Measurements from ENCODE around the gene CCDC141. TPM values are rescaled to one million over a fixed set of nuclear protein-coding genes. Genes with fewer than 3 reads are reported as not detected.

The CCDC141 gene
- total and polyA plus RNA-seq, 2 experiments from 2014 or later, result 11.7 to 13.4 TPM

- Histone ChIP-seq H3K79me2 (replicated peaks; ENCODE audit: insufficient read depth) (no peaks in the 10 kb centered on the region), H3K4me2 (no peak overlapping the region), H4K20me1 (replicated peaks; ENCODE audit: insufficient read depth) (no peaks in the 10 kb centered on the region), H3K4me3 (no peak overlapping the region), H3F3A (replicated peaks; ENCODE audit: low read depth) (no peaks in the 10 kb centered on the region), H3K9me2 (ENCODE audit: insufficient read depth) (no peaks in the 10 kb centered on the region), H3K4me1 (ENCODE audit: insufficient read depth) (no peaks in the 10 kb centered on the region), H3K27ac (ENCODE audit: low read depth) (no peak overlapping the region), H3K27me3 (ENCODE audit: insufficient read depth) (no peaks in the 10 kb centered on the region), H3K36me3 (ENCODE audit: insufficient read depth) (no peaks in the 10 kb centered on the region), H2AFZ (no peak overlapping the region)
- DNase-seq (ENCODE audit: low spot score) (no peak), ATAC-seq (no peak)
- no peak overlapping the region for H3K27ac Mint-ChIP-seq
- no peak overlapping the region for H3K4me3 Mint-ChIP-seq
- peaks cover 11% of the 10 kb centered on the region; the same call in 2 of the 3 replicates for H3K4me1 Mint-ChIP-seq
- TF ChIP-seq STAT1 (IDR thresholded peaks at IDR 0.05; ENCODE audit: unreplicated experiment) (no peak), ZNF331 (CRISPR knock-in tag; IDR thresholded peaks at IDR 0.05; ENCODE audit: low read depth) (no peak), JUNB (IDR thresholded peaks at IDR 0.05; ENCODE audit: unreplicated experiment) (no peak), EZH2phosphoT487 (IDR thresholded peaks at IDR 0.05; ENCODE audit: unreplicated experiment) (no peak), ZNF114 (CRISPR knock-in tag; IDR thresholded peaks at IDR 0.05) (no peak), CREB1 (CRISPR knock-in tag; IDR thresholded peaks at IDR 0.05; ENCODE audit: low read depth) (no peak), NANOG (IDR thresholded peaks at IDR 0.05; ENCODE audit: borderline replicate concordance) (no peak)
- TF ChIP-seq, protein P1, sequence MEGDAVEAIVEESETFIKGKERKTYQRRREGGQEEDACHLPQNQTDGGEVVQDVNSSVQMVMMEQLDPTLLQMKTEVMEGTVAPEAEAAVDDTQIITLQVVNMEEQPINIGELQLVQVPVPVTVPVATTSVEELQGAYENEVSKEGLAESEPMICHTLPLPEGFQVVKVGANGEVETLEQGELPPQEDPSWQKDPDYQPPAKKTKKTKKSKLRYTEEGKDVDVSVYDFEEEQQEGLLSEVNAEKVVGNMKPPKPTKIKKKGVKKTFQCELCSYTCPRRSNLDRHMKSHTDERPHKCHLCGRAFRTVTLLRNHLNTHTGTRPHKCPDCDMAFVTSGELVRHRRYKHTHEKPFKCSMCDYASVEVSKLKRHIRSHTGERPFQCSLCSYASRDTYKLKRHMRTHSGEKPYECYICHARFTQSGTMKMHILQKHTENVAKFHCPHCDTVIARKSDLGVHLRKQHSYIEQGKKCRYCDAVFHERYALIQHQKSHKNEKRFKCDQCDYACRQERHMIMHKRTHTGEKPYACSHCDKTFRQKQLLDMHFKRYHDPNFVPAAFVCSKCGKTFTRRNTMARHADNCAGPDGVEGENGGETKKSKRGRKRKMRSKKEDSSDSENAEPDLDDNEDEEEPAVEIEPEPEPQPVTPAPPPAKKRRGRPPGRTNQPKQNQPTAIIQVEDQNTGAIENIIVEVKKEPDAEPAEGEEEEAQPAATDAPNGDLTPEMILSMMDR (conservative IDR thresholded peaks at IDR 0.05; ENCODE audit: low read depth in 2 of 2), result no peak
- TF ChIP-seq, protein P2, sequence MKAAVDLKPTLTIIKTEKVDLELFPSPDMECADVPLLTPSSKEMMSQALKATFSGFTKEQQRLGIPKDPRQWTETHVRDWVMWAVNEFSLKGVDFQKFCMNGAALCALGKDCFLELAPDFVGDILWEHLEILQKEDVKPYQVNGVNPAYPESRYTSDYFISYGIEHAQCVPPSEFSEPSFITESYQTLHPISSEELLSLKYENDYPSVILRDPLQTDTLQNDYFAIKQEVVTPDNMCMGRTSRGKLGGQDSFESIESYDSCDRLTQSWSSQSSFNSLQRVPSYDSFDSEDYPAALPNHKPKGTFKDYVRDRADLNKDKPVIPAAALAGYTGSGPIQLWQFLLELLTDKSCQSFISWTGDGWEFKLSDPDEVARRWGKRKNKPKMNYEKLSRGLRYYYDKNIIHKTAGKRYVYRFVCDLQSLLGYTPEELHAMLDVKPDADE (IDR thresholded peaks at IDR 0.05), result no peak
- H3K9me3 Mint-ChIP-seq, result no peaks in the 10 kb centered on the region
- H3K27me3 Mint-ChIP-seq (ENCODE audit: insufficient read depth, low read depth, poor library complexity), result peaks cover 3% of the 10 kb centered on the region
- H3K36me3 Mint-ChIP-seq (ENCODE audit: low read depth), result no peaks in the 10 kb centered on the region; the same call in 2 of the 3 replicates
These were observed 222.0 kb downstream of the CCDC141 start for GRCh38 chr2:178827739-178828485.

DNA sequence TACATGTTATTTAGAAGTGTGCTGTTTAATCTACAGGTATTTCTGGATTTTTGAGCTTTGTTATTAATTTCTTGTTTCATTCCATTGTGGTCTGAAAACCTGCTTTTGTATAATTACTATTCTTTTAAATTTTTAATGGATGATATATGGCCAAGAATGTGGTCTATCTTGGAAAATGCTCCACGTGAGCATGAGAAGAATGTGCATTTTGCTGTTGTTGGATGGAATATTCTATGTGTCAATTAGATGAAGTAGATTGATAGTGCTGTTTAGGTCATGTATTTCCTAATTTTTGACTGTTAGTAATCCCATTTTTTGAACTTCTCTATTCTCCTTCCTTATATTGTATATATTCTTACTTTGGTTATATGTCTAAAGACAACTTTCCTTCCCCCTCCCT, 222.8 kb downstream of the CCDC141 start:
- Histone ChIP-seq H3K27ac (ENCODE audit: low read depth) (no peak overlapping the region), H3F3A (replicated peaks; ENCODE audit: low read depth) (no peaks in the 10 kb centered on the region), H3K36me3 (ENCODE audit: insufficient read depth) (no peaks in the 10 kb centered on the region), H3K9me2 (ENCODE audit: insufficient read depth) (no peaks in the 10 kb centered on the region), H3K4me2 (no peak overlapping the region), H4K20me1 (replicated peaks; ENCODE audit: insufficient read depth) (no peaks in the 10 kb centered on the region), H3K79me2 (replicated peaks; ENCODE audit: insufficient read depth) (no peaks in the 10 kb centered on the region), H2AFZ (no peak overlapping the region), H3K27me3 (ENCODE audit: insufficient read depth) (no peaks in the 10 kb centered on the region), H3K4me1 (ENCODE audit: insufficient read depth) (no peaks in the 10 kb centered on the region), H3K4me3 (no peak overlapping the region)
- H3K27ac Mint-ChIP-seq, result no peak overlapping the region
- no peak overlapping the region for H3K4me3 Mint-ChIP-seq
- peaks cover 11% of the 10 kb centered on the region; the same call in 2 of the 3 replicates for H3K4me1 Mint-ChIP-seq
- no peaks in the 10 kb centered on the region; the same call in 2 of the 3 replicates for H3K36me3 Mint-ChIP-seq (ENCODE audit: low read depth)
- no peak for ATAC-seq
- no peak for DNase-seq (ENCODE audit: low spot score)
- H3K27me3 Mint-ChIP-seq (ENCODE audit: insufficient read depth, low read depth, poor library complexity), result peaks cover 3% of the 10 kb centered on the region
- H3K9me3 Mint-ChIP-seq, result no peaks in the 10 kb centered on the region
- TF ChIP-seq, protein P1 (conservative IDR thresholded peaks at IDR 0.05; ENCODE audit: low read depth in 2 of 2), result no peak
- TF ChIP-seq, protein P3, sequence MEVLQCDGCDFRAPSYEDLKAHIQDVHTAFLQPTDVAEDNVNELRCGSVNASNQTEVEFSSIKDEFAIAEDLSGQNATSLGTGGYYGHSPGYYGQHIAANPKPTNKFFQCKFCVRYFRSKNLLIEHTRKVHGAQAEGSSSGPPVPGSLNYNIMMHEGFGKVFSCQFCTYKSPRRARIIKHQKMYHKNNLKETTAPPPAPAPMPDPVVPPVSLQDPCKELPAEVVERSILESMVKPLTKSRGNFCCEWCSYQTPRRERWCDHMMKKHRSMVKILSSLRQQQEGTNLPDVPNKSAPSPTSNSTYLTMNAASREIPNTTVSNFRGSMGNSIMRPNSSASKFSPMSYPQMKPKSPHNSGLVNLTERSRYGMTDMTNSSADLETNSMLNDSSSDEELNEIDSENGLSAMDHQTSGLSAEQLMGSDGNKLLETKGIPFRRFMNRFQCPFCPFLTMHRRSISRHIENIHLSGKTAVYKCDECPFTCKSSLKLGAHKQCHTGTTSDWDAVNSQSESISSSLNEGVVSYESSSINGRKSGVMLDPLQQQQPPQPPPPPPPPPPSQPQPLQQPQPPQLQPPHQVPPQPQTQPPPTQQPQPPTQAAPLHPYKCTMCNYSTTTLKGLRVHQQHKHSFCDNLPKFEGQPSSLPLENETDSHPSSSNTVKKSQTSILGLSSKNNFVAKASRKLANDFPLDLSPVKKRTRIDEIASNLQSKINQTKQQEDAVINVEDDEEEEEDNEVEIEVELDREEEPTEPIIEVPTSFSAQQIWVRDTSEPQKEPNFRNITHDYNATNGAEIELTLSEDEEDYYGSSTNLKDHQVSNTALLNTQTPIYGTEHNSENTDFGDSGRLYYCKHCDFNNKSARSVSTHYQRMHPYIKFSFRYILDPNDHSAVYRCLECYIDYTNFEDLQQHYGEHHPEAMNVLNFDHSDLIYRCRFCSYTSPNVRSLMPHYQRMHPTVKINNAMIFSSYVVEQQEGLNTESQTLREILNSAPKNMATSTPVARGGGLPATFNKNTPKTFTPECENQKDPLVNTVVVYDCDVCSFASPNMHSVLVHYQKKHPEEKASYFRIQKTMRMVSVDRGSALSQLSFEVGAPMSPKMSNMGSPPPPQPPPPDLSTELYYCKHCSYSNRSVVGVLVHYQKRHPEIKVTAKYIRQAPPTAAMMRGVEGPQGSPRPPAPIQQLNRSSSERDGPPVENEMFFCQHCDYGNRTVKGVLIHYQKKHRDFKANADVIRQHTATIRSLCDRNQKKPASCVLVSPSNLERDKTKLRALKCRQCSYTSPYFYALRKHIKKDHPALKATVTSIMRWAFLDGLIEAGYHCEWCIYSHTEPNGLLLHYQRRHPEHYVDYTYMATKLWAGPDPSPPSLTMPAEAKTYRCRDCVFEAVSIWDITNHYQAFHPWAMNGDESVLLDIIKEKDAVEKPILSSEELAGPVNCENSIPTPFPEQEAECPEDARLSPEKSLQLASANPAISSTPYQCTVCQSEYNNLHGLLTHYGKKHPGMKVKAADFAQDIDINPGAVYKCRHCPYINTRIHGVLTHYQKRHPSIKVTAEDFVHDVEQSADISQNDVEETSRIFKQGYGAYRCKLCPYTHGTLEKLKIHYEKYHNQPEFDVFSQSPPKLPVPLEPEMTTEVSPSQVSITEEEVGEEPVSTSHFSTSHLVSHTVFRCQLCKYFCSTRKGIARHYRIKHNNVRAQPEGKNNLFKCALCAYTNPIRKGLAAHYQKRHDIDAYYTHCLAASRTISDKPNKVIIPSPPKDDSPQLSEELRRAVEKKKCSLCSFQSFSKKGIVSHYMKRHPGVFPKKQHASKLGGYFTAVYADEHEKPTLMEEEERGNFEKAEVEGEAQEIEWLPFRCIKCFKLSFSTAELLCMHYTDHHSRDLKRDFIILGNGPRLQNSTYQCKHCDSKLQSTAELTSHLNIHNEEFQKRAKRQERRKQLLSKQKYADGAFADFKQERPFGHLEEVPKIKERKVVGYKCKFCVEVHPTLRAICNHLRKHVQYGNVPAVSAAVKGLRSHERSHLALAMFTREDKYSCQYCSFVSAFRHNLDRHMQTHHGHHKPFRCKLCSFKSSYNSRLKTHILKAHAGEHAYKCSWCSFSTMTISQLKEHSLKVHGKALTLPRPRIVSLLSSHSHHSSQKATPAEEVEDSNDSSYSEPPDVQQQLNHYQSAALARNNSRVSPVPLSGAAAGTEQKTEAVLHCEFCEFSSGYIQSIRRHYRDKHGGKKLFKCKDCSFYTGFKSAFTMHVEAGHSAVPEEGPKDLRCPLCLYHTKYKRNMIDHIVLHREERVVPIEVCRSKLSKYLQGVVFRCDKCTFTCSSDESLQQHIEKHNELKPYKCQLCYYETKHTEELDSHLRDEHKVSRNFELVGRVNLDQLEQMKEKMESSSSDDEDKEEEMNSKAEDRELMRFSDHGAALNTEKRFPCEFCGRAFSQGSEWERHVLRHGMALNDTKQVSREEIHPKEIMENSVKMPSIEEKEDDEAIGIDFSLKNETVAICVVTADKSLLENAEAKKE (CRISPR knock-in tag; IDR thresholded peaks at IDR 0.05), result no peak
- TF ChIP-seq STAT1 (IDR thresholded peaks at IDR 0.05; ENCODE audit: unreplicated experiment), result no peak

Measured in GM23338 (cell line).